H1 (cell line): Measurements from ENCODE around the gene CNIH1. TPM values are rescaled to one million over a fixed set of nuclear protein-coding genes. Genes with fewer than 3 reads are reported as not detected.

Experiments used
- CTCF ChIA-PET: fragments of 300-600 bp; sonication (Branson Sonifier 250); formaldehyde crosslinking; loops from one replicate; lab custom pipeline; 2021; ENCODE audit not compliant: partially characterized antibody; lab: Charles Lee
- POLR2A ChIA-PET: fragments of 300-600 bp; sonication (Branson Sonifier 250); formaldehyde crosslinking; loops from one replicate; lab custom pipeline; 2021; ENCODE audit warnings: inconsistent platforms; ENCODE audit not compliant: partially characterized antibody; lab: Charles Lee
- DNase-seq, 2 experiments: peaks; one replicate each; pipeline versions ENCODE4 v3.0.0 to v3.0.0-alpha.2; 2010 to 2022; ENCODE audit warnings: low spot score in 2 of 2, low read depth in 1 of 2, mixed read lengths in 1 of 2
- FAIRE-seq: peaks from 2 replicates; lab custom pipeline; 2011; peaks lifted over from hg19 to GRCh38; lab: Jason Lieb, UNC
- H2AFZ ChIP-seq: 2 replicates; pipeline ENCODE4 v1.8.1; 2012; ENCODE audit warnings: low read length, inconsistent platforms
- H2AK5ac ChIP-seq: 2 replicates; pipeline ENCODE4 v1.6.1; 2013; ENCODE audit warnings: low read depth, low read length
- H2BK120ac ChIP-seq: replicated peaks from 2 replicates; pipeline ENCODE3; 2013; ENCODE audit warnings: low read depth, low read length, inconsistent platforms
- H2BK12ac ChIP-seq: 2 replicates; pipeline ENCODE4 v1.6.1; 2013; ENCODE audit warnings: low read depth, low read length
- H2BK15ac ChIP-seq: 2 replicates; pipeline ENCODE4 v1.6.1; 2013; ENCODE audit warnings: low read length
- H2BK20ac ChIP-seq: 2 replicates; pipeline ENCODE4 v1.6.1; 2013; ENCODE audit warnings: low read length
- H2BK5ac ChIP-seq: 2 replicates; pipeline ENCODE4 v1.6.1; 2013; ENCODE audit warnings: low read depth, low read length
- H3K14ac ChIP-seq: 2 replicates; pipeline ENCODE4 v1.6.1; 2013; ENCODE audit warnings: inconsistent platforms; ENCODE audit not compliant: insufficient read length
- H3K18ac ChIP-seq: 2 replicates; pipeline ENCODE4 v1.6.1; 2013; ENCODE audit warnings: low read length; ENCODE audit errors: extremely low read depth
- H3K23ac ChIP-seq: 2 replicates; pipeline ENCODE4 v1.6.1; 2013; ENCODE audit warnings: inconsistent platforms; ENCODE audit not compliant: insufficient read length
- H3K23me2 ChIP-seq: 2 replicates; pipeline ENCODE4 v1.6.1; 2013; ENCODE audit warnings: low read depth, low read length
- H3K27ac ChIP-seq: 2 replicates; pipeline ENCODE4 v1.6.1; 2011; ENCODE audit warnings: low read depth, low read length, inconsistent platforms
- H3K27me3 ChIP-seq, 4 experiments: replicated peaks in 1 of 4; 1 replicate in 1 of 4; 2 replicates in 3 of 4; pipeline versions ENCODE4 v1.6.1 to v1.8.1; 2011 to 2013; ENCODE audit warnings: low read length in 3 of 4, mild to moderate bottlenecking in 3 of 4, inconsistent platforms in 2 of 4, mixed read lengths in 2 of 4, moderate library complexity in 1 of 4; ENCODE audit not compliant: control insufficient read depth in 3 of 4, insufficient read depth in 3 of 4; ENCODE audit errors: extremely low read depth in 1 of 4
- H3K36me3 ChIP-seq, 4 experiments: 2 replicates each; pipeline versions ENCODE4 v1.6.1 to v1.8.1; 2011 to 2013; ENCODE audit warnings: mild to moderate bottlenecking in 4 of 4, low read length in 3 of 4, moderate library complexity in 2 of 4, control low read depth in 1 of 4, inconsistent platforms in 1 of 4; ENCODE audit not compliant: insufficient read depth in 4 of 4, control insufficient read depth in 2 of 4
- H3K4ac ChIP-seq: replicated peaks from 2 replicates; pipeline ENCODE3; 2013; ENCODE audit warnings: low read length, low read depth, mixed read lengths, inconsistent platforms; ENCODE audit not compliant: insufficient read length
- H3K4me1 ChIP-seq, 4 experiments: replicated peaks in 1 of 4; 1 replicate in 1 of 4; 2 replicates in 3 of 4; pipeline versions ENCODE4 v1.6.1 to v1.8.1; 2011 to 2013; ENCODE audit warnings: low read length in 3 of 4, inconsistent platforms in 2 of 4, mixed read lengths in 1 of 4; ENCODE audit not compliant: insufficient read depth in 4 of 4, control insufficient read depth in 3 of 4
- H3K4me2 ChIP-seq, 2 experiments: 2 replicates each; pipeline versions ENCODE4 v1.6.1 to v1.8.1; 2011 to 2013; ENCODE audit warnings: low read depth in 2 of 2, low read length in 2 of 2, control low read depth in 1 of 2, inconsistent platforms in 1 of 2, mild to moderate bottlenecking in 1 of 2; ENCODE audit not compliant: insufficient read depth in 1 of 2
- H3K4me3 ChIP-seq, 4 experiments: fragments of 200-600, 300-600 bp in 1 of 4; sonication (generic), shearing (Covaris generic), sonication (Bioruptor Twin) in 1 of 4; 2 replicates each; pipeline versions ENCODE4 v1.5.1 to v1.8.1; 2011 to 2016; ENCODE audit warnings: low read length in 4 of 4, low read depth in 3 of 4, control low read depth in 2 of 4, inconsistent platforms in 2 of 4, mild to moderate bottlenecking in 2 of 4, mixed read lengths in 1 of 4, moderate library complexity in 1 of 4; ENCODE audit not compliant: insufficient read depth in 2 of 4; ENCODE audit errors: extremely low read depth in 1 of 4
- H3K56ac ChIP-seq: replicated peaks from 2 replicates; pipeline ENCODE3; 2013; ENCODE audit warnings: low read depth, mild to moderate bottlenecking, mixed read lengths, low read length, inconsistent platforms; ENCODE audit not compliant: insufficient read length
- H3K79me1 ChIP-seq: 2 replicates; pipeline ENCODE4 v1.6.1; 2013; ENCODE audit warnings: low read depth, low read length, control low read depth
- H3K79me2 ChIP-seq, 2 experiments: 2 replicates each; pipeline versions ENCODE4 v1.6.1 to v1.8.1; 2012 to 2013; ENCODE audit warnings: low read length in 2 of 2, mild to moderate bottlenecking in 2 of 2, inconsistent platforms in 1 of 2; ENCODE audit not compliant: insufficient read depth in 2 of 2, control insufficient read depth in 1 of 2
- H3K9ac ChIP-seq, 4 experiments: replicated peaks in 1 of 4; 1 replicate in 1 of 4; 2 replicates in 3 of 4; pipeline versions ENCODE4 v1.6.1 to v1.8.1; 2011 to 2013; ENCODE audit warnings: low read depth in 3 of 4, low read length in 3 of 4, control low read depth in 2 of 4, mild to moderate bottlenecking in 2 of 4, moderate library complexity in 2 of 4, inconsistent platforms in 1 of 4; ENCODE audit errors: extremely low read depth in 1 of 4
- H3K9me3 ChIP-seq, 2 experiments: 2 replicates each; pipeline versions ENCODE4 v1.6.1 to v1.8.1; 2012 to 2013; ENCODE audit warnings: mild to moderate bottlenecking in 2 of 2, moderate library complexity in 2 of 2, control low read depth in 1 of 2, inconsistent platforms in 1 of 2, low read depth in 1 of 2, low read length in 1 of 2, mixed read lengths in 1 of 2; ENCODE audit not compliant: insufficient read depth in 2 of 2
- H4K20me1 ChIP-seq, 2 experiments: replicated peaks in 1 of 2; 2 replicates each; pipeline versions ENCODE3 to v1.8.1; 2011 to 2013; ENCODE audit warnings: inconsistent platforms in 2 of 2, low read length in 2 of 2, mild to moderate bottlenecking in 1 of 2; ENCODE audit not compliant: insufficient read depth in 2 of 2, control insufficient read depth in 1 of 2
- H4K5ac ChIP-seq: 2 replicates; pipeline ENCODE4 v1.6.1; 2013; ENCODE audit warnings: low read length, low read depth, mixed read lengths, inconsistent platforms; ENCODE audit not compliant: insufficient read length
- H4K8ac ChIP-seq: 2 replicates; pipeline ENCODE4 v1.8.0; 2013; ENCODE audit warnings: mild to moderate bottlenecking, moderate library complexity, low read length, inconsistent platforms; ENCODE audit not compliant: insufficient read depth; ENCODE audit errors: extremely low read depth
- H4K91ac ChIP-seq: replicated peaks from 2 replicates; pipeline ENCODE3; 2013; ENCODE audit warnings: low read length, mixed read lengths, inconsistent platforms; ENCODE audit not compliant: insufficient read length
- CHD2 ChIP-seq: IDR thresholded peaks from 2 replicates; pipeline ENCODE4 v1.6.1; 2012; ENCODE audit warnings: low read length, improper control_type of control experiment
- EZH2 ChIP-seq: fragments of 200-600 bp; sonication (generic); IDR thresholded peaks from 2 replicates; pipeline ENCODE4 v1.7.1; 2012; ENCODE audit warnings: low read depth, mild to moderate bottlenecking, moderate library complexity, low read length, inconsistent platforms; ENCODE audit not compliant: severe bottlenecking
- GABPA ChIP-seq: IDR thresholded peaks from 2 replicates; pipeline ENCODE4 v1.6.1; 2011; ENCODE audit warnings: mild to moderate bottlenecking, low read length, moderate library complexity, borderline replicate concordance; ENCODE audit not compliant: insufficient read depth
- MAX ChIP-seq: IDR thresholded peaks from 2 replicates; pipeline ENCODE4 v1.6.1; 2012; ENCODE audit warnings: inconsistent platforms
- NANOG ChIP-seq: IDR thresholded peaks from 2 replicates; pipeline ENCODE4 v1.6.1; 2011; ENCODE audit warnings: low read length, low read depth, mild to moderate bottlenecking, inconsistent platforms; ENCODE audit not compliant: insufficient read depth, poor library complexity, severe bottlenecking
- RBBP5 ChIP-seq: IDR thresholded peaks from 2 replicates; pipeline ENCODE4 v1.7.1; 2012; ENCODE audit warnings: low read depth, mild to moderate bottlenecking, inconsistent platforms, low read length, moderate library complexity, borderline replicate concordance
- RXRA ChIP-seq: IDR thresholded peaks from 2 replicates; pipeline ENCODE4 v1.6.1; 2011; ENCODE audit warnings: low read depth, mild to moderate bottlenecking, low read length, moderate library complexity; ENCODE audit not compliant: insufficient read depth
- SAP30 ChIP-seq: fragments of 300-600 bp; sonication (generic); IDR thresholded peaks from 2 replicates; pipeline ENCODE4 v1.7.1; 2012; ENCODE audit warnings: low read length, moderate library complexity, mild to moderate bottlenecking, inconsistent platforms; ENCODE audit not compliant: insufficient read depth, insufficient replicate concordance
- SP1 ChIP-seq: IDR thresholded peaks from 2 replicates; pipeline ENCODE4 v1.6.1; 2011; ENCODE audit warnings: low read depth, low read length
- SP2 ChIP-seq: IDR thresholded peaks from 2 replicates; pipeline ENCODE4 v1.6.1; 2012; ENCODE audit warnings: mild to moderate bottlenecking, low read length, inconsistent platforms
- TAF7 ChIP-seq: optimal IDR thresholded peaks from 2 replicates; pipeline ENCODE3; 2011; ENCODE audit warnings: low read depth, mild to moderate bottlenecking, inconsistent platforms, low read length, moderate library complexity, borderline replicate concordance
- TEAD4 ChIP-seq: IDR thresholded peaks from 2 replicates; pipeline ENCODE4 v1.6.1; 2012; ENCODE audit warnings: low read depth, low read length, inconsistent platforms, mixed read lengths
- YY1 ChIP-seq: IDR thresholded peaks from 2 replicates; pipeline ENCODE4 v1.6.1; 2011; ENCODE audit warnings: low read depth, mild to moderate bottlenecking, low read length
- WGBS, 2 experiments: shearing (Covaris generic) in 1 of 2; methylation state at CpG; one replicate each; pipeline versions ENCODE4 v1.1.6 to v1.1.7; 2013 to 2015; ENCODE audit warnings: low lambda C conversion rate in 2 of 2, mixed read lengths in 2 of 2, inconsistent platforms in 1 of 2, low coverage in 1 of 2, missing lambda C conversion rate in 1 of 2; ENCODE audit not compliant: insufficient replicate concordance in 2 of 2, insufficient coverage in 1 of 2, insufficient read length in 1 of 2; ENCODE audit errors: extremely low coverage in 1 of 2, missing lambda C conversion rate in 1 of 2; 5-methylcytosine and 5-hydroxymethylcytosine counted together
- polyA plus RNA-seq, 7 experiments: library from polyadenylated mRNA; depleted of rRNA in 3 of 7; stranded (reverse) in 5 of 7; unstranded in 2 of 7; fragments of >200 nt in 5 of 7; fragments of 200-250 nt in 2 of 7; gene quantifications; 1 replicate in 5 of 7; 2 replicates in 1 of 7; 4 replicates in 1 of 7; pipeline versions ENCODE4 v1.2.1 to v1.2.3, GENCODE V29; 2011 to 2013; ENCODE audit warnings: missing spikeins in 2 of 7, mixed read lengths in 2 of 7
- total RNA-seq: library from RNA; stranded (reverse); fragmentation: NEBNext Ultra II Directional; extraction: Animal tissue kit (Norgen Biotek cat#: 25700); gene quantifications from 2 replicates; pipeline ENCODE4 v1.2.1, GENCODE V29; 2021

CNIH1 gene
- total and polyA plus RNA-seq, 2 of the 8 experiments (the other 6 are each of a cell fraction or from before 2014, with no cell fraction given) = 119 to 333 TPM

GRCh38 chr14:54440037-54440436 is 1.1 kb downstream of the CNIH1 start:
- Histone ChIP-seq H3K4me1 (peaks cover 0 to 9% (median 6%) of the 10 kb centered on the region in 4 experiments; a peak in 5 of 7 replicates), H3K23ac (no peak overlapping the region), H2BK120ac (no peak overlapping the region), H4K20me1 (peaks cover 2% of the 10 kb centered on the region in 2 experiments), H2BK20ac (no peak overlapping the region), H2BK15ac (no peak overlapping the region), H2BK5ac (no peak overlapping the region), H3K27me3 (no peaks in the 10 kb centered on the region), H4K5ac (no peak overlapping the region), H3K4me3 (peak overlapping the region; percentile 79 to 92 (median 85)), H4K91ac (no peak overlapping the region), H4K8ac (no peak overlapping the region), H3K79me2 (peaks cover 27 to 56% of the 10 kb centered on the region in 2 experiments), H3K36me3 (peaks cover 0 to 3% (median 0%) of the 10 kb centered on the region in 4 experiments; a peak in 1 of 8 replicates), H3K27ac (no peak overlapping the region), H3K79me1 (peaks cover 5% of the 10 kb centered on the region), H3K9me3 (no peaks in the 10 kb centered on the region), H3K56ac (no peak overlapping the region), H3K18ac (no peak overlapping the region)
- TF ChIP-seq TAF7 (no peak), SAP30 (no peak), TEAD4 (no peak), EZH2 (no peak), SP2 (no peak), RBBP5 (no peak), SP1 (no peak), MAX (no peak), YY1 (no peak), GABPA (no peak), RXRA (no peak), CHD2 (no peak), NANOG (no peak)
- TF ChIP-seq, all 59 proteins: peak for 0
- Histone ChIP-seq H2AK5ac (no peak overlapping the region), H2AFZ (no peak overlapping the region), H3K4ac (no peak overlapping the region), H3K4me2 (peak overlapping the region; percentile 64 to 72), H3K14ac (no peak overlapping the region), H3K9ac (peak overlapping the region in 1 of 4 experiments; percentile 85; a peak in 1 of 7 replicates), H3K23me2 (no peaks in the 10 kb centered on the region; the same call in 1 of the 2 replicates), H2BK12ac (no peak overlapping the region)
- 67% methylated on average over 7 of the region's 7 CpGs; no CpG with 5 or more reads in 1 of the 2 experiments for WGBS, 2 experiments
- CTCF ChIA-PET = interaction anchor here (1.2 to 2.5 kb wide), 4 partner anchors 16 to 72 kb away, joined by 3 to 7 read pairs (median 4); partner anchors contain the start of gene CDKN3
- POLR2A ChIA-PET = interaction anchor here (1.0 to 1.7 kb wide), 5 partner anchors 8 to 72 kb away, joined by 3 to 5 read pairs (median 4); no protein-coding TSS in a partner anchor
- DNase-seq (no peak), FAIRE-seq (no peak)
